Activated T-cell treated with anti-CD3 and anti-CD28 coated beads for 48 hours (primary cell): ENCODE data around the gene RAB25.
A peak's percentile ranks its signal among the peaks of the same experiment; 100 is the strongest.
"Not testable (repeated sequence)": the region's sequence is repeated elsewhere in the genome, so short reads cannot be mapped to it uniquely, and the experiment has no call there.

ENCODE experiments used
- DNase-seq: peaks from one replicate; pipeline ENCODE4 v3.0.0-alpha.2; 2020; ENCODE audit warnings: low read depth

Gene RAB25

GRCh38 chr1:156054500-156055280, 6.3 kb upstream of the RAB25 start, which contains the start of gene LAMTOR2:
Gene LAMTOR2, plus strand, starts transcription at chr1:156054782. Its CDS starts 108 bp downstream, at chr1:156054890.
- DNase-seq = peak; percentile 96

- no peak for DNase-seq
Measured at GRCh38 chr1:156055281-156056048, 5.5 kb upstream of the RAB25 start.

DNA sequence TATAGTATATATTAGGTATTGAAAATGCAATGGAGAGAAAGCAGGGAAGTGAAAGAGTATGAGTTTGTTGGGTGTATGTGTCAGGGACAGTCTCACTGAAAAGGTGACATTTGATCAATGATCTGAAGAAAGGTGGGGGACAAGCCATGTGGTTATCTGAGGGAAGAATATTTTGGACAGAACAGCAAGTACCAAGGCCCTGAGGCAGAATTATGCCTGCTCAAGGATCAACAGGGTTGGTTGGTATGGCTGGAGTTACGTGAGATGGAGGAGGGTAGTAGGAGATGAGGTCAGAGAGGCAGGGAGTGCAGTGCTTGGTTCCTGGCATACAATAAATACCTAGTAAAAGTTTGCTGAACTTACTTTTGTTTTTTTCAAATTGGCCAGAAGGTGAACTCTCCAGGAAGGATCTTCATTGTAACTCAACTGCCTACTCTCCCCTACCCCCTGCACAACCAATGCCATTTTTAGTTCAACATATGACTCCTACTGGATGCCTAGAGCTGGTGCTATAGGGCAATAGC, 4.6 kb upstream of the RAB25 start:
- no peak for DNase-seq

DNA sequence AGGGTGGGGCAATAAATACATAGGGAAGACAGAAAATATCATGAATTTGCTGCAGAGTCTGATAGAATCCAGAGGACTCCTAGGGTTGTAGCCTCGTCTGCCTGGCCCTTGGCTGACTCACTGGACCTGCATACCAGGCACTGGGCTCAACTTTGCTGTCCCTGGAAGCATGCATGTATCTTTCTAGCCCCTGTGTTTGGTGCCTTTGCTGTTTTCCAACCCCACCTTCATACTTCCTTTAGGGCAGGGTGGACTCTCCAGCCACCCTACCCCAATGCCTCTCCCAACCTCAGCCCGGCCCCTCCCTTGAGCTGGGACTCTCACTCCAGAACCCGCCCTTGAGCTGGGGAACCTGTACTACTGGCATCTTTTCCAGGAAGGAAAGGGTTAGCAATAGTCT, 1.2 kb downstream of the RAB25 start:
- no peak for DNase-seq

- no peak for DNase-seq
Measured at GRCh38 chr1:156063997-156064285, 3.0 kb downstream of the RAB25 start.

GRCh38 chr1:156064615-156065014, 3.7 kb downstream of the RAB25 start:
- no peak for DNase-seq

DNA sequence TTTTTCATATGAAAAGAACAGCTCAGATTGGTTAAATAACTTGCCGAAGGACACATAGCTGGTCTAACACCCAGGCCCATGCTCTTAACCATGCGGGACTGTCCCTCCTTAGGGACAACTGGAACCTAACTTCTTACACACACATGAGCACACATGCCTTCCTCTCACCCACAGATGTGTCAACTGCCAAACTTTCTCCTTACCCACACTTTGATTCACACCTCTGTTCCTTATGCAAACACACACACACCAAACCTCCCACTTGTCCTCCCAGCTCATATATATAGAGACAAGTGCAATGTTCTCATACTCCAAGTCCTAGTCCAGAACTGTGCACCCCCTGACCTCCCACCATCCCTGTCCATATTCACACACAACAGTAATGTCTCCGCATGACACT, 4.3 kb downstream of the RAB25 start:
- no peak for DNase-seq

DNA sequence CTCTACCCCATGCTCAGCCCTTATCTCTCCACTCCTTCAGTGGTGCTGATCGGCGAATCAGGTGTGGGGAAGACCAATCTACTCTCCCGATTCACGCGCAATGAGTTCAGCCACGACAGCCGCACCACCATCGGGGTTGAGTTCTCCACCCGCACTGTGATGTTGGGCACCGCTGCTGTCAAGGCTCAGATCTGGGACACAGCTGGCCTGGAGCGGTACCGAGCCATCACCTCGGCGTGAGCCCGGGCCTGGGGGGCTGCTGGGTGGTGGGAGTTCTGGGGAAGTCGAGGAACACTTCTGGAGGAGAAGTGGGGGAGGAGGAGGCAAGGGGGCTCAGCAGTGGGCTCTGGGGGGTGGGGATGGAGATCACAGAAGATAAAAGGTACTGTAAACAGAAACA, 4.9 kb downstream of the RAB25 start:
- no peak for DNase-seq

GRCh38 chr1:156067262-156067661, 6.3 kb downstream of the RAB25 start:
- no peak for DNase-seq

DNA sequence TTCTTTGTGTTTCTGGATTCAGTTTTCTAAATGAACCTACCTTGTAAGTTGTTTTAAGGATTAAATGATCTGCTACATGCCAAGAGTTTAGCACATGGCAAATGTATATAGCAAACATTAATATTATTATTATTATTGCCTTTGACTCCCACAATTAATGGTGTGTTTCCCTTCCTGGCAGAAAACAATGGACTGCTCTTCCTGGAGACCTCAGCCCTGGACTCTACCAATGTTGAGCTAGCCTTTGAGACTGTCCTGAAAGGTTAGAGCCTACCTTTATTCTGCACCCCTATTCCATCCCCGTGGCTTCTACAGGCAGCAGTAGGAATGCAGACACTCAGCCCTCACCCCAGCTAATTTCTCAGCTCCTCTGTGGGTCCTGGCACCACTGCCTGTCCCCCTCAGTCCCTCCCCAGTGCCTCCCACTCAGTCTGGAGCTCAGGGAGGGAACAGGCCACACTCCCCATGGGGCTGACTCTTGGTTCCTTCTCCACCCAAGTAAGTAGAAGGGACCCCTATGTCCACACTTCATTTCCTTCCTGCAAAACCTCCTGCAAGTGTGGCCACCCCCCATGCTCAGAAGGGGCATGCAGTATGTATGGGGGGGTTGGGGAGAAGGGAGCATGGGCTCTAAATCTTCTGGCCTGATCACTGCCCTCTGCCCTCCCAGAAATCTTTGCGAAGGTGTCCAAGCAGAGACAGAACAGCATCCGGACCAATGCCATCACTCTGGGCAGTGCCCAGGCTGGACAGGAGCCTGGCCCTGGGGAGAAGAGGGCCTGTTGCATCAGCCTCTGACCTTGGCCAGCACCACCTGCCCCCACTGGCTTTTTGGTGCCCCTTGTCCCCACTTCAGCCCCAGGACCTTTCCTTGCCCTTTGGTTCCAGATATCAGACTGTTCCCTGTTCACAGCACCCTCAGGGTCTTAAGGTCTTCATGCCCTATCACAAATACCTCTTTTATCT, 8.8 kb downstream of the RAB25 start:
- DNase-seq = no peak

DNA sequence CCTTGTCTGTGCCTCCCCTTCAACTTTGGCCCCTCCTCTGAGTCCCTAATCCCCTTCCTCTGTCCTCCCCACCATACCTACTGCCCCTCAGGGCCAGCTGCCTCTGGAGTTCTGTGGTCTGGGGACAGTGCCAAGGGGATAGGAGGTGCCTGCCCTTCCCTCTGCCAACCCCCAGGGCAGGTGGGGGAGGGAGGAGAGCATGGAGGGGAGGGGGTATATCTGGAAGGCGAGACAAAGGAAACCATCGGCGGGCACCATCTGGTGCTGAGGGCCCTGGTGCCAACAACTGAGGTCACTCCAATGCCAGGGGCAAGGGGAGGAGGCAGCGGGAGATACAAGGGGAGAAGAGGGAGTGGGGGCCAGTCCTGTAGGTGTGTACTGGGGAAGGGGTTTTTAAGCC, 9.6 kb downstream of the RAB25 start:
- DNase-seq = no peak

- DNase-seq = not testable (repeated sequence)
Measured at GRCh38 chr1:156071332-156071816, 10.4 kb downstream of the RAB25 start.

- DNase-seq = no peak
Measured at GRCh38 chr1:156072251-156072650, 11.3 kb downstream of the RAB25 start.

DNA sequence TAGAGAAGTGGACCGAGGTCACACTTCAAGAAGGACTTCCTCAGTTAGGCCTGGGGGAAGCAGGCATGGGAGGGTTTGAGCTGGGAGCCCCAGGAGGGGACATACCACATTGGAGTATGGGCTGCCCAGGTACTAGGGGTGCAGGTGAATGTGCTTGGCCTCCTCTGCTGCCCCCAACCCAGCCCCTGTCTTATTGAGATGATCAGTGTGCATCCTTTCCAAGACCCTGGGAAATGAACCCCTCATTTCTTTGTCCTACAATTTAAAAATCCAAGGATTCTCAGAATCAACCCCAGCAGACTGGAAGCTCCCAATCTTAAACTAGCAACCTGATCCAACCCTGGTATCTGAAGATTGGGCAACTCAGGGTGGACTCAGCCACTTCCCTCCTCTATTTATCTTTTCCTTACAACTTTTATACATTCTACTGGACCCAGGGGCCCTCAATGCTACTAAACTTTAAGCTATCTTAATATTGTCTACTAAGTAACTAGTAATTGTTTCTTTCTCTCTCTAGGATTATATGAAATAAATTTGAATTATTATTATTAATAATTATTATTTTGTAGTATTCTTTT, 12.2 kb downstream of the RAB25 start:
- DNase-seq = no peak

DNA sequence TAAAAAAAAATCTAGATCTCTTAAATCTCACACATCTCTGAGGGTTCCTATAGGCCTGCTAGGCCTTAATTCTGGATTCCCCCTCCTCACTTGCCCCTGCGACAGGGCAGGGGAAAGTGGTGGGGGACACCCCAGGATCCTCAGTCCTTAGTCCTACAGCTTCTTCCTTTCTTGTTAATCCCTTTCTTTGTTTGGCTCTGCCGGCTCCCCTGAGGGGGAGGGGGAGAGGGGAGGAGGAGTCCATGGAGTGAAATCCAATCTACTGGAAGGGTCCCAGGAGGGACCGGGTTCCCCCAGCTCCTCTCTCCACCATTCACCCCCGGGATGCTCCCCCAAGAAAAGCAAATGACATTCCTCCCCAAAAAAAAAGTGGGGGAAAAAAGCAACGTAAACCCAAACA, 12.8 kb downstream of the RAB25 start:
- no peak for DNase-seq

- no peak for DNase-seq
Measured at GRCh38 chr1:156074661-156075060, 13.7 kb downstream of the RAB25 start.

GRCh38 chr1:156075162-156075561, 14.2 kb downstream of the RAB25 start:
- no peak for DNase-seq

GRCh38 chr1:156075775-156076204, 14.8 kb downstream of the RAB25 start:
- DNase-seq = no peak

DNA sequence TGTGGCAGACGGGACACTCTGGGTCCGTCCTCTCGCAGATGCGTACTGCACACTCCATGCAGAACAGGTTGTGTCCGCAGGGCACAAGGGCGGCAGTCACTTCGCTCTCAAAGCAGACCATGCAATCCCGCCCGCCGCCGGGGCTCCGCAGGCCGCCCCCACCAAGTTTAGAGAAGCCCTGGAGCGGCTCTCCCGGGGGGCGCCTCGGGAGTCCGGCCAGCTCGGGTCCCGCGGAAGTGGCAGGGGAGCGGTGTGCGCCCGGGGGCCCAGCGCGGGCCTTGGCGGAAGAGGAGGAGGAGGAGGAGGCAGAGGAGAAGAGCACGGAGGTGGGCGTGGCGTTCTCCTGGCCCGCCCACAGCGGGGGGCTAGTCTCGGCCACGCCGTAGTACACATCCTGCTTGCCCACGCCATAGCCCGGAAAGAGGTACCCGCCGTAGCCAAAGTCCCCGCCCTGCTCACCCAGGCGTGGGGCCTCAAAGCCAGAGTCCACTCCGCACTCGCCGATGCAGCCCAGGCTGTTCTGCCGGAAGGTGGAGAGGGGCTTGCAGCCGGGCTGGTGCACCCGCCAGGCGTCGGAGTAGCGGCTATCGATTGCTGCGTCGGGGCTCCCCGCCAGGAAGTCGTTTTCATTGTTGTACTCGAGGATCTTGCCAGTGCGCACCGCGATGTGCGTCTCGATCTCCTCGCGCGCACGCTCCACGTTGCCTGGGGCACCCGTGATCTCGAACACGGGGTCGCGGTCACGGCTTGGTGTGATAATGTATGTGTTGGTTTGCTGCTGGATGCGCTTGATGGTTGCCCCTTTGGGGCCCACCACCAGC, 15.9 kb downstream of the RAB25 start:
- no peak for DNase-seq

DNA sequence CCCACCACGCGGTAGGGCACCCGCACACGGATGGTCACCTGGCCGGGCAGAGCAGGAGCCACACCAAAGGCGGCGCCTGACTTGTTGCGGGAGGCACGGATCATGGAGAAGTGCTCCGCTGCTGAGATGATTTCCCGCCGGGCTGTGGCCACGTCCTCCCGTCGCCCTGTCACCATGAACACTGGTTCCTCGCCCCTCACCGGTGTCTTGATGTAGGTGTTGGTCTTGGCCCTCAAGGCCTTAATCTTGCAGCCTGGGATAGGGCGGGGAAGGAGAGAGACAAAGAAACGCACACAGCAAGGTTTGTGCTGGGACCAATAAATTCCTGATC, 16.4 kb downstream of the RAB25 start:
- no peak for DNase-seq

- no peak for DNase-seq
Measured at GRCh38 chr1:156078728-156079127, 17.8 kb downstream of the RAB25 start.
